Adrenal gland (tissue), 5 donors: ENCODE results near the gene ZNF697.
A peak's percentile ranks its signal among the peaks of the same experiment; 100 is the strongest.

Experiments used
- CTCF ChIP-seq, 6 experiments: fragments of 450-650 bp in 4 of 6; fragments of 200-600 bp in 2 of 6; sonication (generic) in 1 of 6; IDR thresholded peaks; 1 replicate in 5 of 6; 2 replicates in 1 of 6; pipeline versions ENCODE4 v1.5.1 to v1.8.0; 2016 to 2021; ENCODE audit warnings: antibody characterized with exemption in 6 of 6, mild to moderate bottlenecking in 2 of 6, moderate library complexity in 1 of 6
- POLR2A ChIP-seq, 2 donors: fragments of 450-650 bp; IDR thresholded peaks; one replicate each; pipeline ENCODE4 v1.6.1; 2017; ENCODE audit warnings: antibody characterized with exemption in 2 of 2, mild to moderate bottlenecking in 2 of 2, moderate library complexity in 1 of 2
- donor health status: DM: no; HTN: no; CAD: no.

GRCh38 chr1:119647228-119647733 lies 785 bp downstream of the ZNF697 start:
- TF ChIP-seq CTCF (IDR thresholded peaks at IDR 0.05) = peak in 1 of 6 experiments; percentile 16
- TF ChIP-seq POLR2A (IDR thresholded peaks at IDR 0.05) = no peak
